Left ventricle myocardium inferior (tissue), 1 donor: ENCODE data around the gene PGLYRP1. TPM values are rescaled to one million over a fixed set of nuclear protein-coding genes. Genes with fewer than 3 reads are reported as not detected.

Experiments used
- DNase-seq: peaks from one replicate; pipeline ENCODE4 v3.0.0-alpha.2; 2020
- H3K27ac ChIP-seq: fragments of 200-600 bp; replicated peaks from 2 replicates; pipeline ENCODE4 v1.8.0; 2021
- H3K27me3 ChIP-seq: fragments of 200-600 bp; 2 replicates; pipeline ENCODE4 v1.8.0; 2021; ENCODE audit warnings: low read depth
- H3K36me3 ChIP-seq: fragments of 200-600 bp; 2 replicates; pipeline ENCODE4 v1.8.0; 2021
- H3K4me1 ChIP-seq: fragments of 200-600 bp; 2 replicates; pipeline ENCODE4 v1.8.0; 2021
- H3K4me3 ChIP-seq: fragments of 200-600 bp; 2 replicates; pipeline ENCODE4 v1.8.0; 2021; ENCODE audit warnings: mild to moderate bottlenecking, moderate library complexity
- H3K9me3 ChIP-seq: fragments of 200-600 bp; replicated peaks from 2 replicates; pipeline ENCODE4 v1.8.0; 2021
- intact Hi-C: fragments of 100-400 bp; cut with micrococcal nuclease; formaldehyde crosslinking; loops from one replicate; pipeline ENCODE4 v1.11.0; 2022
- total RNA-seq: library from RNA; stranded (reverse); fragmentation: NEBNext Ultra II Directional; extraction: Animal tissue kit (Norgen Biotek cat#: 25700); gene quantifications from one replicate; pipeline ENCODE4 v1.2.1, GENCODE V29; 2021
- TF ChIP-seq, protein P1 (sequence below): fragments of 200-600 bp; IDR thresholded peaks from 2 replicates; pipeline ENCODE4 v1.8.0; 2021; ENCODE audit warnings: antibody characterized with exemption, mild to moderate bottlenecking, borderline replicate concordance
- donor health status: DM: no; HTN: yes; CAD: no; lungs with severe emphysema.

The PGLYRP1 gene
- total RNA-seq, 1 donor from 2014 or later: not detected

DNA sequence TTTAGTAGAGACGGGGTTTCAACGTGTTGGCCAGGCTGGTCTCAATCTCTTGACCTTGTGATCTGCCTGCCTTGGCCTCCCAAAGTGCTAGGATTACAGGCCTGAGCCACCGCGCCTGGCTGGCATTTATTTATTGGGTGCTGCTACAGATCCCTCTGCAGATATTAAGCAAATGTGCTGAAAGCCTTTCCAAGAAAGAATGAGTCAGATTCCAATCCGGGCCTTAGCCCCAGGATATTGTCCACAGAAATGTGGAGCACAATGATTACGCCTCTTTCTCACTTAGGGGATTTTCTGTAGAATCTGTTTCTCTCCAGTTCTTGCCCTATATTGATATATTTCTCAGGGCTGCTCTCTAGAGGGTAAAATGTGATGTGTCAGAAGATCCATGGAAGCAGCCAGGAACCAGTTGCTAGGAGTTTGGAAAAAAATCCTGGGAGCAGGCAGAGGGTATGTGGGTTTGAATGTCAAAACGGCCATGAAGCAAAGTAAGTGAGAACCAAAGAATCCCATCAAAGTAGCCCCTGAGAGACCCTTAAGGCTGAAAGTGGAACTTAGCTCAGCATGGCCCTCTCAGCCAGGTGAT, 42.7 kb upstream of the PGLYRP1 start:
- Histone ChIP-seq H3K9me3 (peaks cover 3% of the 10 kb centered on the region), H3K27me3 (peaks cover 94% of the 10 kb centered on the region), H3K36me3 (no peaks in the 10 kb centered on the region), H3K4me1 (no peaks in the 10 kb centered on the region), H3K4me3 (no peak overlapping the region), H3K27ac (no peak overlapping the region)
- DNase-seq: no peak
- intact Hi-C loops: no loop called here
- TF ChIP-seq, protein P1, sequence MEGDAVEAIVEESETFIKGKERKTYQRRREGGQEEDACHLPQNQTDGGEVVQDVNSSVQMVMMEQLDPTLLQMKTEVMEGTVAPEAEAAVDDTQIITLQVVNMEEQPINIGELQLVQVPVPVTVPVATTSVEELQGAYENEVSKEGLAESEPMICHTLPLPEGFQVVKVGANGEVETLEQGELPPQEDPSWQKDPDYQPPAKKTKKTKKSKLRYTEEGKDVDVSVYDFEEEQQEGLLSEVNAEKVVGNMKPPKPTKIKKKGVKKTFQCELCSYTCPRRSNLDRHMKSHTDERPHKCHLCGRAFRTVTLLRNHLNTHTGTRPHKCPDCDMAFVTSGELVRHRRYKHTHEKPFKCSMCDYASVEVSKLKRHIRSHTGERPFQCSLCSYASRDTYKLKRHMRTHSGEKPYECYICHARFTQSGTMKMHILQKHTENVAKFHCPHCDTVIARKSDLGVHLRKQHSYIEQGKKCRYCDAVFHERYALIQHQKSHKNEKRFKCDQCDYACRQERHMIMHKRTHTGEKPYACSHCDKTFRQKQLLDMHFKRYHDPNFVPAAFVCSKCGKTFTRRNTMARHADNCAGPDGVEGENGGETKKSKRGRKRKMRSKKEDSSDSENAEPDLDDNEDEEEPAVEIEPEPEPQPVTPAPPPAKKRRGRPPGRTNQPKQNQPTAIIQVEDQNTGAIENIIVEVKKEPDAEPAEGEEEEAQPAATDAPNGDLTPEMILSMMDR: no peak

DNA sequence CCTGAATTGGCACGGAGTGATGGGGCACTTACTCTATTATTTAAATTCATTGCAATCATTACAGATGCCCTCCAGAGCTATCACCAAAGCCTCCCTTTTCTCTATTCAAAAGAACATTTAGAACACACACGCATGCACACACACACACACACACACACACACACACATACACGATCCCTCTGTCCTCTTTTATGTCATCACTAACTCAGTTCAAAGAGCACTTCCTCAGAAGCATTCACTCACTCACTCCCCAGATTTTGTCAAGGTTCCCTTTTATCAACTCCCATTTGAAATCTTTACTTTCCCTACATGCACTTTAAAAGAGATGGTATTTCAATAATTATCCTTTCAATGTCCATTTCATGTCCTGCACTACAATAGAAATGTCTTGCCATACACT, 40.3 kb upstream of the PGLYRP1 start:
- no peak for DNase-seq
- Histone ChIP-seq H3K4me1 (no peaks in the 10 kb centered on the region), H3K9me3 (peaks cover 15% of the 10 kb centered on the region), H3K27ac (no peak overlapping the region), H3K4me3 (no peak overlapping the region), H3K27me3 (peaks cover 94% of the 10 kb centered on the region), H3K36me3 (no peaks in the 10 kb centered on the region)
- intact Hi-C loops: no loop called here
- TF ChIP-seq, protein P1: no peak

DNA sequence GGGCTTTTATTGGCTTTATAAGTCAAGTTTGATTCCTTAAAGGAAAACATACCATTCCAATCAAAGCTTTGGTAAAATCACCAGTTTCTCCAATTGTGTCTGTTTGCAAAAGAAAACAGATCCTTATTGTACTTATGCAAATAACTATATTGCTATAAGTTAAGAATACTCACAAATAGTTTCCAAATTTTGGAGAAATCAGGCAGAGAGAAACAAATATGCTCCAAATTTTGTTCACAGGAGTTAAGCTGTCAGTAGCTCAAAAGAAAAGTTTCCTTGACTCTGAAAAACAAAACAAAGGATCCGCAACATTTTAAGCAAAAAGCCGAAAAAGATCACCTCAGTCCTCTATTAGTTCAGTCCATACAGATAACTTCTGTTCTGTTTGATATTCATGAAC, 37.2 kb upstream of the PGLYRP1 start:
- intact Hi-C loops: no loop called here
- Histone ChIP-seq H3K9me3 (peaks cover 15% of the 10 kb centered on the region), H3K27me3 (peaks cover 94% of the 10 kb centered on the region), H3K27ac (no peak overlapping the region), H3K4me1 (no peaks in the 10 kb centered on the region), H3K36me3 (no peaks in the 10 kb centered on the region), H3K4me3 (no peak overlapping the region)
- DNase-seq: no peak
- TF ChIP-seq, protein P1: no peak

DNA sequence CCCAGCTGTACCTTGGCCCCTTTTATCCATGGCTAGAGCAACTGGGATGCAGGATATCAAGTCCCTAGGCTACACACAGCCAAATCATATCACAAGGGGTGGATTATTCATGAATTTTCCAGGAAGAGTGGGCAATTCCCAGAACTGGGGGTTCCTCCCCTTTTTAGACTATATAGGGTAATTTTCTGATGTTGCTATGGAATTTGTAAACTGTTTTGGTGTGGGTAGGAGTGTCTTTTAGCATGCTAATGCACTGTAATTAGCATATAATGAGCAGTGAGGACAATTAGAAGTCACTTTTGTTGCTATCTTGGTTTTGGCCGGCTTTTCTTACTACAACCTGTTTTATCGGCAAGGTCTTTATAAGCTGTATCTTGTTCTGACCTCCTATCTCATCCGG, 35.9 kb upstream of the PGLYRP1 start:
- H3K9me3 ChIP-seq: peaks cover 15% of the 10 kb centered on the region
- TF ChIP-seq, protein P1: no peak
- H3K36me3 ChIP-seq: no peaks in the 10 kb centered on the region
- no peak overlapping the region for H3K4me3 ChIP-seq
- intact Hi-C loops: no loop called here
- H3K27ac ChIP-seq: no peak overlapping the region
- peaks cover 94% of the 10 kb centered on the region for H3K27me3 ChIP-seq
- DNase-seq: no peak
- H3K4me1 ChIP-seq: no peaks in the 10 kb centered on the region

DNA sequence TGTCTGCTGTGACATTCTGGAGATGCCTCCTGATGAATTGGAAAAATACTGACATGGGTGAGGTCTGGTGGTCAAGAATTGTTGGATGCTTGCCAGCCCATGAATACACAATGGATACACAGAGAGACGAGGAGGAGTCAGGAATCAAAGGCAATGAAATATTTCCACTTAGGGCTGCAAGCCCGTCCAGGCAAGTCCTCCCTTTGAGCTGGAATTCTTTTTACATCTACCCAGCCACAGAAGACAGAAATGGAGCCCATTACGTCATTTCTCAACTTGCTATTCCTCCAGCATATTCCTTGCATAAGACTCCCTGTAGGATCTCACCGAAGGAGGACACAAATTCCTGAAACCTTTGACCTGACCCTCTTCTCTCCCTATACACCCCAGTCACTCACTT, 33.7 kb upstream of the PGLYRP1 start:
- no peak overlapping the region for H3K27ac ChIP-seq
- H3K4me1 ChIP-seq: no peaks in the 10 kb centered on the region
- H3K9me3 ChIP-seq: peaks cover 15% of the 10 kb centered on the region
- intact Hi-C loops: no loop called here
- H3K4me3 ChIP-seq: no peak overlapping the region
- no peaks in the 10 kb centered on the region for H3K36me3 ChIP-seq
- TF ChIP-seq, protein P1: no peak
- no peak for DNase-seq
- H3K27me3 ChIP-seq: peaks cover 95% of the 10 kb centered on the region

DNA sequence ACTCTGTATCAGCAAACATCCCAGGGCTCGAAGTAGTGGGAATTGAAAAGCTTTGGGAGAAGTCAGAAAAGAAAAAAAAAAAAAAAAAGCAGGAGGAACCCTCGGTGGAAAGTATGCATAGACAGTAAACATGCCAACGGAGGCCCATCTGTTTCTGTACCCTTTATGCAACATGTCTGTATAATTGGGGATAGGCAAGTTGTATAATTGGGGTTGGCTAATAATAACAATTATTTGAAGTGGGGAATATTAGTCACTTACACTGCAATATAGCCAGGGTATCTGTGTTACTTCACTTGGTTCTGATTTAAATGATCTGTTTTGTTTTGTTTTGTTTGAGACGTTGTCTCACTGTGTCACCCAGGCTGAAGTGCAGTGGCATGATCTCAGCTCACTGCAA, 30.0 kb upstream of the PGLYRP1 start:
- DNase-seq: no peak
- intact Hi-C loops: no loop called here
- H3K27ac ChIP-seq: no peak overlapping the region
- no peaks in the 10 kb centered on the region for H3K36me3 ChIP-seq
- peaks cover 8% of the 10 kb centered on the region for H3K9me3 ChIP-seq
- no peak overlapping the region for H3K4me3 ChIP-seq
- no peaks in the 10 kb centered on the region for H3K4me1 ChIP-seq
- TF ChIP-seq, protein P1: no peak
- peaks cover 97% of the 10 kb centered on the region for H3K27me3 ChIP-seq
